HG03095 (cell line): ENCODE data around the gene SAXO1.
"Not testable (repeated sequence)": the region's sequence is repeated elsewhere in the genome, so short reads cannot be mapped to it uniquely, and the experiment has no call there.

Experiments
- ATAC-seq: cut with Tn5 transposase; IDR thresholded peaks from one replicate; pipeline ENCODE4 v1.9.1; 2021; ENCODE audit warnings: moderate library complexity; ENCODE audit not compliant: unreplicated experiment

The SAXO1 gene, protein sequence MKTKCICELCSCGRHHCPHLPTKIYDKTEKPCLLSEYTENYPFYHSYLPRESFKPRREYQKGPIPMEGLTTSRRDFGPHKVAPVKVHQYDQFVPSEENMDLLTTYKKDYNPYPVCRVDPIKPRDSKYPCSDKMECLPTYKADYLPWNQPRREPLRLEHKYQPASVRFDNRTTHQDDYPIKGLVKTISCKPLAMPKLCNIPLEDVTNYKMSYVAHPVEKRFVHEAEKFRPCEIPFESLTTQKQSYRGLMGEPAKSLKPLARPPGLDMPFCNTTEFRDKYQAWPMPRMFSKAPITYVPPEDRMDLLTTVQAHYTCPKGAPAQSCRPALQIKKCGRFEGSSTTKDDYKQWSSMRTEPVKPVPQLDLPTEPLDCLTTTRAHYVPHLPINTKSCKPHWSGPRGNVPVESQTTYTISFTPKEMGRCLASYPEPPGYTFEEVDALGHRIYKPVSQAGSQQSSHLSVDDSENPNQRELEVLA

DNA sequence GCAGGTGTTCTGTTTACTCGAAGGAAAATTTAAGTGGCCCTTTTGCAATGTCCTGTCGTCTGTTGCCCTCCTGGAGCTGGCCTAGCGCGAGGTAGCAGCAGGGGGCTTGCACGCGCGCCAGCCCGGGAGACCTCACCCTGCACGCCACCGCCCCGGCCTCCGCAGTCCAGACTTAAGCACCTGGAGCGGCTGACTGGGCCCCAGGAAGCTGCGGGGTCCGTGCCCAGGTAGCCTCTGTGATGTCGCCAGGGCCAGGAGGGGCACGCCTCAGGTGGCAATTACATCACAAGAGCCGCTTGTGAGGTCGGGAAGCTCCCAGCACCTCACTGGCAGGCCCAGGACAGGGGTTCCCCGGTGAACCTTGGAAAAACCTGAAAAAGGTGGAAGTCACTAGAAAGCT is at the start of gene SAXO1:
TSS of gene SAXO1 (minus strand) at position 195 of the 400 bp plus-strand sequence. CDS start 301 bp downstream, outside the sequence.
- no peak for ATAC-seq

DNA sequence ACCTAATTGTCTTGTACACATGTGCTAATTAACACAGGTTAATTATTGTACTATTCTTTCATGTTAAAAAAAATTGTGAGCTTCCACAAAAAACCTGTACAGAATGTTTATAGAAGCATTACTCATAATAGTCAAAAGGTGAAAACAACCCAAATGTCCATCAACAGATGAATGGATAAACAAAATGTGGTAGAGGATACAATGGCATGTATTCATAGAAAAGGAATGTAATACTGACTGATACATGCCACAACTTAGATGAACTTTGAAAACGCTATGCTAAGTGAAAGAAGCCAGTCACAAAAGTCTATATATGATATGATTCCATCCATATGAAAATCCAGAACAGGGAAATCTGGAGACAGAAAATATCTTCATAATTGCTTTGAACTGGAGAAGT is 41.8 kb upstream of the SAXO1 start:
- ATAC-seq: no peak

DNA sequence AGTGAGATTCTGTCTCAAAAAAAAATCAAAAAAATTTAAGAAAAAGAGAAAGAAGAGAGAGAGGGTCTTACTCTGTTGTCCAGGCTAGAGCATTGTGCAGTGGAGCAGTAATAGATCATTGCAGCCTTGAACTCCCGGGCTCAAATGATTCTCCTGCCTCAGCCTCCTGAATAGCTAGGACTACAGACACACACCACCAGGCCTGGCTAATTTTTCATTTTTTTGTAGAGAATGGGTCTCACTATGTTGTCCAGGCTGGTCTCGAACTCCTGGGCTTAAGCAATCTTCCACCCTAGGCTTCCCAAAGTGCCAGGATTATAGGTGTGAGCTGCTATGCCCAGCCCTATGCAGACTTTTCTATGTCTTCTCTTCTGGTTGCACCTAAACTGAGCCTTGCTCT is 41.2 kb upstream of the SAXO1 start:
- no peak for ATAC-seq

DNA sequence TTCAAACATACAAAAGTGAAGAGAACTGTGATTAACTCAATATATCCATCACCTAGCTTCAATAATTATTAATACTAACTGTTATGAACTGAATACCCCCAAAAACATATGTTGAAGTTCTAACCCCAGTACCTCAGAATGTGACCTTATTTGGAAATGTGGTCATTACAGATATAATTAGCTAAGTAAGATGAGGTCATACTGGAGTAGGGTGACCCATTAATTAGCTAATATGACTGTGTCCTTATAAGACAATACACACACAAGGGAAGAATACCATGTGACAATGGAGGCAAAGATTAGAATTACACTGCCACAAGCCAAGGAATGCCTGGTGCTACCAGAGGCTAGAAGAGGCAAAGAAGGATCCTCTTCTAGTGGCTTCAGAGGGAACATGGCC is 24.0 kb upstream of the SAXO1 start:
- ATAC-seq: no peak

DNA sequence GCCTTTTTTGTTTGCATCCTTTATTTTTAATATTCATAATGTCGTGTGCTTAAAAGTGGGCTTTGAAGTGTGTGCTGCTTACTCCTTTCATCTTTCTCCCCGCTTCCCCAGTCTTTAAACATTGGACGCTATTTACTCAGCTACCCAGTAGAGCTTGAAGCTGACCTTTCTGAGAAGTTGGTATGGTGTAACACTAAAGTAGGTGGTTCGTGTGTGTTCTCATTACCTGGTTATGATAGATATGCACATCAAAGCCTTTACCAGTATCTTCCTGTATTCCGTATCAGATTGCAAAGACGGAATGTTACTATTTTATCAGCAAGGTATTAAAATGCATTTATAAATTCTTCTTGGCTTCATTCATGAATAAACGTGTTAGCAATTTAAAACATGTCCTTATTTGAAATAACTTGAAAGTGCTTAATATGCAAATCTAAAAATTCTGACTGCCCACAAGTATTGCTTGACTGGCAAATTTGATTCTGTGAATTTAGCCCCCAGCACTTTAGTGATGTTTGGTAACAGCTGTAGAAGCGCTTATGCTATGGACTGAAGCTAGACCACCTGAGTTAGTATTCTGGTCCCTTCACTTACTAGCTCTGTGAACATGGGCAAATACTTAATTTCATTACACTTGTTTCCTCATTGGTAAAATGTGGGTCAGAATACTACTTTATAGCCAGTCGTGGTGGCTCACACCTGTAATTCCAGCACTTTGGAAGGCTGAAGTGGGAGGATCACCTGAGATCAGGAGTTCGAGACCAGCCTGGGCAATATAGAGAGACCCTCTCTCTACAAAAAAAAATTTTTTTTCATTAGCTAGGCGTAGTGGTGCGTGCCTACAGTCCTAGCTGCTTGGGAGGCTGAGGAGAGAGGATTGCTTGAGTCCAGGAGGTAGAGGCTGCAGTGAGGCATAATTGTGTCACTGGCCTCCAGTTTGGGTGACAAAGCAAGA is 17.9 kb upstream of the SAXO1 start:
- ATAC-seq: no peak

DNA sequence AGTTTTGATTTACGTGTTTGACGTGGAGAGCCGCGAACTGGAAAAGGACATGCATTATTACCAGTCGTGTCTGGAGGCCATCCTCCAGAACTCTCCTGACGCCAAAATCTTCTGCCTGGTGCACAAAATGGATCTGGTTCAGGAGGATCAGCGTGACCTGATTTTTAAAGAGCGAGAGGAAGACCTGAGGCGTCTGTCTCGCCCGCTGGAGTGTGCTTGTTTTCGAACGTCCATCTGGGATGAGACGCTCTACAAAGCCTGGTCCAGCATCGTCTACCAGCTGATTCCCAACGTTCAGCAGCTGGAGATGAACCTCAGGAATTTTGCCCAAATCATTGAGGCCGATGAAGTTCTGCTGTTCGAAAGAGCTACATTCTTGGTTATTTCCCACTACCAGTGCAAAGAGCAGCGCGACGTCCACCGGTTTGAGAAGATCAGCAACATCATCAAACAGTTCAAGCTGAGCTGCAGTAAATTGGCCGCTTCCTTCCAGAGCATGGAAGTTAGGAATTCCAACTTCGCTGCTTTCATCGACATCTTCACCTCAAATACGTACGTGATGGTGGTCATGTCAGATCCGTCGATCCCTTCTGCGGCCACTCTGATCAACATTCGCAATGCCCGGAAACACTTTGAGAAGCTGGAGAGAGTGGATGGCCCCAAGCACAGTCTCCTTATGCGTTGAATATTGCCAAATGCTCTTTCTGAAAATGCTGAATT is 17.1 kb upstream of the SAXO1 start:
- ATAC-seq: no peak

DNA sequence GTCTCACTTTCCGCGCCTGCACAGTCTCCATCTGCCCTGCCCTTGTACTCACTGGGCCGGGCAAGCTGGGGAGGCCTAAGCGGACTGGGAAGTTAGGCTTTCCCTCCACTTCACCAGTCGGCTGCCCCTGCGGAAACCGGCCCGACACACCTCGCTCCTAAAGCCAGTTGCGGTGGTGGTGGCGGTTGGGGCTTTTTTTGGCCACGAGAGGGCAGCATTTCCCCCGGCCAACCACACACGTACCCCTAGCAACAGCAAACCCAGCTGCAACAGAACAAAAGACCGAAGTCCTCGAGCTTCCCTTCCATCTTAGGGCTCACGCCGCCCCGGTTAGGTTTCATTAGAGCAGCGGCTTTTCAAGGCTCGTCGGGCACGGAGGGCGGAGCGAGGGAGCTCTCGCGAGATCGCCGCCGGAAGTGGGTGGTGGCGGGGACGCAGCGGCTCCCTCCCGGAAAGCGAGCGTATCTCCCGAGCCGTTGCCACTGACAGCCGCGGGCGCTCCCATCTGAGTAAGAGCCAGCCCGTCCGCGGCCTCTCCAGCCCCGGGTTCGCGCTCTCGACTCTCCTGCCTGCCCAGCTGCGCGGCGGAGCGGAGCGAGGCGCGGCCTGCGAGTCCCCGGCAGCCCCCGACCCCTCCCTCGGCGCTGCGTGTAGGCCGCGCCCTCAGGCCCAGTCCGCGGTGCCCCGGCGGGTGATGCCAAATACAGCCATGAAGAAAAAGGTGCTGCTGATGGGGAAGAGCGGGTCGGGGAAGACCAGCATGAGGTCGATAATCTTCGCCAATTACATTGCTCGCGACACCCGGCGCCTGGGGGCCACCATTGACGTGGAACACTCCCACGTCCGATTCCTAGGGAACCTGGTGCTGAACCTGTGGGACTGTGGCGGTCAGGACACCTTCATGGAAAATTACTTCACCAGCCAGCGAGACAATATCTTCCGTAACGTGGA is 16.2 kb upstream of the SAXO1 start, which contains the start of gene RRAGA:
TSS of gene RRAGA (plus strand) at position 462 of the 951 bp plus-strand sequence. CDS start at position 695, 233 bp downstream.
- peak; percentile 90 for ATAC-seq

DNA sequence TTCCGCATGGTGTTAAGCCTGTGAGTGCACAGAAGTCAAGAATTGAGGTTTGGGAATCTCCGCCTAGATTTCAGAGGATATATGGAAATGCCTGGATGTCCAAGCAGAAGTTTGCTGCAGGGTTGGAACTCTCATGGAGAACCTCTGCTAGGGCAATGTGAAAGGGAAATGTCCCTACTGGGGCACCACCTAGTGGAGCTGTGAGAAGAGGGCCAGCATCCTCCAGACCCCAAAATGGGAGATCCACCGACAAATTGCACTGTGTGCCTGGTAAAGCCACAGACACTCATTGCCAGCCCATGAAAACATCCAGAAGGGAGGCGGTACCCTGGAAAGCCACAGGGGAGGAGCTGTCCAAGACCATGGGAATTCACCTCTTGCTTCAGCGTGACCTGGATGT is 3.6 kb upstream of the SAXO1 start:
- ATAC-seq: no peak

DNA sequence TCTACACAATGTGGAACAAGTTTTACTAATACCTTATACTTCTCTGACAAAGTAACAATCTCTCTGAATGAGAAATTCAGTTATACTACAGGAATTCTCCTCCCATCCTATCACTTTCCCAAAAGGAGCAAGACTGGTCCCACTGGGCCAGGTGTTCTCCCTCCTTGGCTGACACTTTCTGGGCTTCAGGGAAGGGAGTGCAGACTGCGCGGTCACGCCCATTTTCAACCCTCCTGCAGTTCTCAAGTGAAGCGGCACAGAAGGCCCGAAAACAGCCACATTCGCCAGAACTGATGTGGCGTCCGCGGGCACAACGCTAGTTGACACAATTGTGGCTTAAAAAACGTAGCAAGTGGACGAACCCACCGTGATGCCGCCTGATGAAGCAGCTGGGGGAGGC is 603 bp downstream of the SAXO1 start:
- no peak for ATAC-seq

DNA sequence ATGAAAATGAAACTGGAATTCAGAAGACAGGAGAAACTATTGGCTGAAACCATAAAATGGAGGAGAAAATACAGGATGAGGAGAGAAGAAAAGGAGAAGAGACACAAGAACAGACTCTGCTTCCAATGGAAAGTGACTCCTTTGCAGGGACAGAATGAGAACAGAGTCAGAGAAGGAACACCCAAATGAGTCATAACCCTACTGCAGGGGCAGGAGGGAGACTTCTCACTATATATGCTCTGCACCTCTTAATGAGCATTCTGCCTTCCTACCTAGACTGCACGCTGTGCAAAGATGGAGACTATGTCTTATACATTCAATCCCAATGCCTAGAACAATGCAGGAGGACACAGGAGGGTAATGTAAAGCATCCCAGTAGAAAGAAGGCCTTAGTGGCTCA is 2.1 kb downstream of the SAXO1 start:
- ATAC-seq: peak; percentile 65

DNA sequence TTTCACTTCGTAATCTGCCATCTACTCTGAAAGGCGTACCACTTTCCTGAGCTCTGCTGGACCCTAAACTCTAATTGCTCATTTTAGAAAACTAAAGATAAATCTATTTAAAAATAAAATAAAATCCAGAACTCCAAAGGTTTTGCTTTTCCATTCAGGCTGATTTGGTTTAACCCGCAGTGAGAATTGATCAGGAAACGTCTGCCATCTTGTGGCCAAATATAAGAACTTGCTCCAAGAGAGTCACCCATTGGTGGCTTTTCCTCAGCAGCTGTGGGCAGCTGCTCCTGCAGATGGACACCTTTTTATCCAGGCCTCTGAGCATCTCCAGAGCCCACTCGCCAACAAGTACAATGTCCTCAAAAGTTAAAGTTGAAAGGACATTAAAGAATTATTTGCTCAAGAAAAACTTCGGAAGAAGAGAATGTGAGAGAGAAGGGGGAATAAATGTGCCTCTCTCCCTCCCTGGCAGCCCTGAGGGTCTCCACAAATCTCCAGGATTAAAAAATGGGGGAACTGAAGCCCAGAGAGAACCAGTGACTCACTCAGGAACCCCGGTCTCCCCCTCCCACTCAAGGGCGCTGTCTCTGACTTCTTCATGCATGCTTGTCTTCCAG is 4.1 kb downstream of the SAXO1 start:
- ATAC-seq: peak; percentile 56

DNA sequence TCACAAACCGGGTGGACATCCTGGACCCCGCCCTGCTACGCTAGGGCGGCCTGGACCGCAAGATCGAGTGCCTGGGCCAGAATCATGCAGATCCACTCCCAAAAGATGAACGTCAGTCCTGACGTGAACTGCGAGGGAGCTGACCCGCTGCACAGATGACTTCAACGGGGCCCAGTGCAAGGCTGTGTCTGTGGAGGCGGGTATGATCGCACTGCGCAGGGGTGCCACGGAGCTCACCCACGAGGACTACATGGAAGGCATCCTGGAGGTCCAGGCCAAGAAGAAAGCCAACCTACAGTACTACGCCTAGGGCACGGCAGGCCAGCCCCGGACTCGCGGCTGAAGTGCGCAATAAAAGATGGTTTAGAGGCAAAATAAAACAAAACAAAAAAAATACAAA is 5.2 kb downstream of the SAXO1 start:
- ATAC-seq: no peak

DNA sequence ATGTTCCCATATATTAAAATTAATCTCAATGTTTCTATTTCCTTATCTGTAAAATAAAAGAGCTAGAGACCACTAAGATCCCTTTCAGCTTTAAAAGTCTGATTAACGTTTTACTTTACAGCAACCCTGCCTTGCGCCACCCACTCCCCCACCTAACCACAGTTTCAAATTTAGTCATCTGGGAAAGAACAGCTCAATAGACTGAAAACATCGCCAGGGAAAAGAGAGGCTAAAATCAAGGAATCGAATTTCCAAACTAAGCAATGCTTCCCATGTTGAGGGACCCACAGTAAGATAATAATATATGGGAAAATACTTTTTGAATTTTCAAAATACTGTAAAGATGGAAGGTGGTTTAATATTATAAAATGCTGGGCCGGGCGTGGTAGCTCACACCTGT is 6.6 kb downstream of the SAXO1 start:
- no peak for ATAC-seq

DNA sequence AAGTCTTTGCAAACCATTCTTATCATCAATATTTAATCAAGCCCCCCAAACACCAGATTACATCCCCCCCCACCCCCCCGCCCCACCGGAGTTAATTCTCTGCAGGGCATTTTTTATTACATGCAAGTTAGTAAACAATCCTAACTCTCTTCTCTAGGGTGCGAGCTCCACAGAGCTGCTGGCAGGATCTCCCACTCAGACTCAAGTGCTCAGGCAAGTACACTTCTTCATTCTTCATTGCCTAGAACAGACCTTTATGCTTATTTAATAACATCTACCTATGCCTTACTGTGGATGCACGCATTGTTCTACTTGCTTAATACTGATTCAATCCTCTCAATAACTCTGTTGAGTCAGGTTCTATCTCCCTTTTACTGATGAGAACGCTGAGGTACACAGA is 9.9 kb downstream of the SAXO1 start:
- no peak for ATAC-seq

DNA sequence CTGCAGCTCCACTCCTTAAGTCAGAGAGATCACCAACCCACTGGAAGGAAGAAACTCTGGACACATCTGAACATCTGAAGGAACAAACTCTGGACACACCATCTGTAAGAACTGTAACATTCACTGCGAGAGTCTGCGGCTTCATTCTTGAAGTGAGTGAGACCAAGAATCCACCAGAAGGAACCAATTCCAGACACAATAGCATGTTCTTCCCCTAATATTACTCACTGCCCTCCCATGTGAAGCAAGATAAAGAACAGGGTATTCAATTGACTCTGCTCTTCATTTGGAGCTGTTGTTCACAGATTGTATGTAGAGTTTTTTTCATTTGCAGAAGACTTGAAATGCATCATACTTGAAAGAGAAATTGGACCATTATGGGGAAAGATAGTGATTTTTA is 10.8 kb downstream of the SAXO1 start:
- ATAC-seq: no peak

DNA sequence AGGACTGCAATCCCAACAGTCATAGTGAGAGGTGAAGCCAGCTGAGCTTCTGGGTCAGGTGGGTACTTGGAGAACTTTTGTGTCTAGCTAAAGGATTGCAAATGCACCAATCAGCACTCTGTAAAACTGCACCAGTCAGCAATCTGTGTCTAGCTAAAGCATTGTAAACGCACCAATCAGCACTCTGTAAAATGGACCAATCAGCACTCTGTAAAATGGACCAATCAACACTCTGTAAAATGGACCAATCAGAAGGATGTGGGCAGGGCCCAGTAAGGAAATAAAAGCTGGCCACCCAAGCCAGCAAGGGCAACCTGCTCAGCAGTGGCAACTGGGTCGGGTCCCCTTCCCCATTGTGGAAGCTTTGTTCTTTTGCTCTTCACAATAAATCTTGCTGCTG is 11.4 kb downstream of the SAXO1 start:
- not testable (repeated sequence) for ATAC-seq

DNA sequence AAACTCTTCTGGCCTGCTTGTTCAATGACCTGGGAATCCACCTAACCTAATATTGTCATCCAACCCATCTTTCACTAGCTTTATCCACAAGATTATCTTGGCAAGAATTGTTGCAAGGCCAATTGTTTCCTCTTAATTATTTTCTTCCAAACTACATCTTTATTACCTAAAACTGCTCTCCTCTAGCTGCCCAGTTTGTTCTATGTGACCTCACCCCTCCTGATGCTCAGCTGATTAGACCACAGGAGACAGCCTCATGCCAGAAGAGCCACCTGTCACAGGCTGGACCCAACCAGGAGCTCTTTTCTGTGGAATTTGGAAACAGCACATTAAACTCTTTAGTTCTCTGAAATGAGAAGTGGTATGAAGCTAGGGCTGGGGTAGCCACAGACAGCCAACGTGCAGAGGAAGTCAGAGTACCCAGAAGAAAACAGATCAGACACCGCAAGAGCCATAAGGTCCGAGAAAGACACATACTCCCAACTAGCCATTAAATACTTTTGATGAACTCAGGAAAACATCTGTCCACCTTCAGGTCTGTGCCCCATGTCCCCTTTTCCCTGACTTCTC is 12.0 kb downstream of the SAXO1 start:
- ATAC-seq: no peak

DNA sequence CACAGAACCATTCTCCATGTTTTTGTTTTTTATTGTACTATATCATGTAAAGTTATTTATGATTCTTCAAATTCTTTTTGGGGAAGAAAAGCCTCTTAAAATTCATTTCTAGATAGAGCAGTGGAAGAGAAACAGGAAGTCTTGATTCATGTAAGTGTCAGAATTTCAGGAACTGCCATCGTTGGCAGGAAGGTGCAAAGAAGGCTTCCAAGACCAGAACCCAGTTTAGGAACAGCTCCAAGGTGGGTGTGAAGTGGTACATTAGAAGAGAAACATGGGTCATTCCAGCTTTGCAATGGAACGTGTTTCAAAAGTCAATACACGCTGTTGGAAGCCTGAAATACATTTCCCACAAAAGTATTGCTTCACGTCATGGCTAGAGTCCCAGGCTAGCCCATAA is 14.8 kb downstream of the SAXO1 start:
- ATAC-seq: no peak

DNA sequence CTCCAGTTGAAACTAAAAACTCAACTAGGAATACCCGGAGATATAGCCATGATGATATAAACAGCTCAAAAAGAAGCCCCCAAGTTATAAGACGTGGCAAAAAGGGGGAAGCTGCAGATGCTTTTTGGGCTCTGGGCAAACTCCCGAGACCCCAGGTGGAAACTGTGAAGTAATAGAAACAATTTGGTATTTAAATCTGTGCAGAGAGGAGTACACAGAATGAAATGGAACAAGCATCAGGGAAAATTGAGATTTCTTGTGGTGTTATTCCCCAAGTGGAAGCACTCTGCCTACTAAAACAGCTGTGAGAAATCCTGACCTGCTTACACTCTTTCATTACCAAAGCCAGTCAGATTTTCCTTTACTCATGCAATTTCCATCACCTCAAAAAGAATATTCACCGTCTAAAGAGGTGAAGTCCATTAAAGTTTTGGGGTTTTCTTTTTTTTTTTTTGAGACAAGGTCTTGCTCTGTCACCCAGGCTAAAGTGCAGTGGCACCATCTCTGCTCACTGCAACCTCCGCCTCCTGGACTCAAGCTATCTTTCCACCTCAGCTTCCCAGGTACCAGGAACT is 23.5 kb downstream of the SAXO1 start:
- ATAC-seq: no peak
